Type B pancreatic cell (in vitro differentiated cells): ENCODE data around the gene SMOC2. TPM values are rescaled to one million over a fixed set of nuclear protein-coding genes. Genes with fewer than 3 reads are reported as not detected.

ENCODE experiments used
- DNase-seq: peaks from one replicate; pipeline ENCODE4 v3.0.0; 2021; ENCODE audit warnings: mixed read lengths; ENCODE audit not compliant: unreplicated experiment; ENCODE audit errors: extremely low spot score
- H3K27ac Mint-ChIP-seq: 2 replicates; pipeline ENCODE4 v1.8.0; 2021; ENCODE audit warnings: mild to moderate bottlenecking, mixed read lengths
- H3K27me3 Mint-ChIP-seq: 2 replicates; pipeline ENCODE4 v1.8.0; 2021; ENCODE audit warnings: mixed read lengths
- H3K36me3 Mint-ChIP-seq: 2 replicates; pipeline ENCODE4 v1.8.0; 2021; ENCODE audit warnings: mixed read lengths
- H3K4me1 Mint-ChIP-seq: one replicate; pipeline ENCODE4 v1.8.0; 2021; ENCODE audit warnings: mixed read lengths; ENCODE audit not compliant: unreplicated experiment
- H3K4me3 Mint-ChIP-seq: 2 replicates; pipeline ENCODE4 v1.8.0; 2021; ENCODE audit warnings: mild to moderate bottlenecking, mixed read lengths
- H3K9me3 Mint-ChIP-seq: 2 replicates; pipeline ENCODE4 v1.8.0; 2021; ENCODE audit warnings: mixed read lengths
- total RNA-seq: library from RNA; stranded (reverse); gene quantifications from 2 replicates; pipeline ENCODE4 v1.2.1, GENCODE V29; 2021; ENCODE audit warnings: low replicate concordance
- TF ChIP-seq, protein P1 (sequence below): fragments of 200-600 bp; sonication (generic); conservative IDR thresholded peaks from 2 replicates; pipeline ENCODE4 v1.5.0; 2021; ENCODE audit warnings: antibody characterized with exemption, mild to moderate bottlenecking

The SMOC2 gene
- total RNA-seq, 1 donor from 2014 or later = 18.9 TPM

GRCh38 chr6:168419569-168419968, 21.4 kb upstream of the SMOC2 start:
- Mint-ChIP-seq H3K36me3 (no peaks in the 10 kb centered on the region), H3K9me3 (no peaks in the 10 kb centered on the region), H3K4me1 (peaks cover 22% of the 10 kb centered on the region), H3K27ac (no peak overlapping the region), H3K4me3 (no peak overlapping the region), H3K27me3 (peaks cover 22% of the 10 kb centered on the region)
- TF ChIP-seq, protein P1, sequence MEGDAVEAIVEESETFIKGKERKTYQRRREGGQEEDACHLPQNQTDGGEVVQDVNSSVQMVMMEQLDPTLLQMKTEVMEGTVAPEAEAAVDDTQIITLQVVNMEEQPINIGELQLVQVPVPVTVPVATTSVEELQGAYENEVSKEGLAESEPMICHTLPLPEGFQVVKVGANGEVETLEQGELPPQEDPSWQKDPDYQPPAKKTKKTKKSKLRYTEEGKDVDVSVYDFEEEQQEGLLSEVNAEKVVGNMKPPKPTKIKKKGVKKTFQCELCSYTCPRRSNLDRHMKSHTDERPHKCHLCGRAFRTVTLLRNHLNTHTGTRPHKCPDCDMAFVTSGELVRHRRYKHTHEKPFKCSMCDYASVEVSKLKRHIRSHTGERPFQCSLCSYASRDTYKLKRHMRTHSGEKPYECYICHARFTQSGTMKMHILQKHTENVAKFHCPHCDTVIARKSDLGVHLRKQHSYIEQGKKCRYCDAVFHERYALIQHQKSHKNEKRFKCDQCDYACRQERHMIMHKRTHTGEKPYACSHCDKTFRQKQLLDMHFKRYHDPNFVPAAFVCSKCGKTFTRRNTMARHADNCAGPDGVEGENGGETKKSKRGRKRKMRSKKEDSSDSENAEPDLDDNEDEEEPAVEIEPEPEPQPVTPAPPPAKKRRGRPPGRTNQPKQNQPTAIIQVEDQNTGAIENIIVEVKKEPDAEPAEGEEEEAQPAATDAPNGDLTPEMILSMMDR = no peak
- DNase-seq = no peak

DNA sequence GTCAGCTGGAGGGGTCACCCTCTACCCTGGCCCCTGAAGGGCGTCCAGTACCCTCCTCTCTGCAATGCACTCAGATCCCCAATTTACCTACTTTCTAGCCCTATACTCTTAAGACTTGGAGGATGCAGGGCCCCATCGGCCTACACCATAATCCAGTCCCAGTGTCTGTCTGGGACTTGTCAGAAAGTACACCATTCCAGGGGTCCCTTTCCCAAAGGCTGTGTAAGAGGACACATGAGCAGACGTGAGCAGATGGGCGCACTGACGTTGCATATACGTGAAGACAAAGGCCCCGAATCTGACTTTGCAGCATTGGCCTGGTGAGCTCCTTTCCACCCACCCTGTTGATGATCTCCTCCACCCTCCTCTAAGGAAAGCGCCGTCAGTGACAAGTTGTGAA, 20.9 kb upstream of the SMOC2 start:
- Mint-ChIP-seq H3K27me3 (peaks cover 22% of the 10 kb centered on the region), H3K4me1 (peaks cover 16% of the 10 kb centered on the region), H3K36me3 (no peaks in the 10 kb centered on the region), H3K9me3 (no peaks in the 10 kb centered on the region), H3K4me3 (no peak overlapping the region), H3K27ac (no peak overlapping the region)
- no peak for DNase-seq
- TF ChIP-seq, protein P1 = no peak

DNA sequence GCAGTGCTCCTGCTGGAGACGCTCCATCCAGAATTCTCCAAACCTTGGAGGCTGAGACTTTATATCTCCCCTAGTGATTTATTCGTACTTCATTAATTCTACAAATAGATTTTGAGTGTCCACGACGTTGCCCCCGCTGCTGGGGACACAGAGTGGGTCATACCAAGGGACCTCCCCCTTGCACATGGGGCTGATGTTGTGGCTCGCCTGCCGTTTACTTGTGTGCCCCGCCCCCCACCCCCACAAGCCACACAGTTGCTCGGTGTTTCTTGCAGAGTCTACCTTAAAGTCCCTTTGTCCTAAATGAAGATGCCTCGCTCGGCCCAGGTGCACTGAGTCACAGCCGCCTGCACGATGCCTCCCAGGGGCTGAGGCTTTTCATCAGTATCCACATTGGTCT, 20.3 kb upstream of the SMOC2 start:
- no peaks in the 10 kb centered on the region for H3K36me3 Mint-ChIP-seq
- H3K9me3 Mint-ChIP-seq = no peaks in the 10 kb centered on the region
- TF ChIP-seq, protein P1 = no peak
- DNase-seq = no peak
- no peak overlapping the region for H3K27ac Mint-ChIP-seq
- no peak overlapping the region for H3K4me3 Mint-ChIP-seq
- peaks cover 22% of the 10 kb centered on the region for H3K27me3 Mint-ChIP-seq
- H3K4me1 Mint-ChIP-seq = peaks cover 15% of the 10 kb centered on the region

- Mint-ChIP-seq H3K9me3 (no peaks in the 10 kb centered on the region), H3K4me1 (no peaks in the 10 kb centered on the region), H3K27me3 (peaks cover 17% of the 10 kb centered on the region), H3K4me3 (no peak overlapping the region), H3K36me3 (no peaks in the 10 kb centered on the region), H3K27ac (no peak overlapping the region)
- TF ChIP-seq, protein P1 = no peak
- DNase-seq = no peak
Measured at GRCh38 chr6:168427184-168427583, 13.8 kb upstream of the SMOC2 start.

DNA sequence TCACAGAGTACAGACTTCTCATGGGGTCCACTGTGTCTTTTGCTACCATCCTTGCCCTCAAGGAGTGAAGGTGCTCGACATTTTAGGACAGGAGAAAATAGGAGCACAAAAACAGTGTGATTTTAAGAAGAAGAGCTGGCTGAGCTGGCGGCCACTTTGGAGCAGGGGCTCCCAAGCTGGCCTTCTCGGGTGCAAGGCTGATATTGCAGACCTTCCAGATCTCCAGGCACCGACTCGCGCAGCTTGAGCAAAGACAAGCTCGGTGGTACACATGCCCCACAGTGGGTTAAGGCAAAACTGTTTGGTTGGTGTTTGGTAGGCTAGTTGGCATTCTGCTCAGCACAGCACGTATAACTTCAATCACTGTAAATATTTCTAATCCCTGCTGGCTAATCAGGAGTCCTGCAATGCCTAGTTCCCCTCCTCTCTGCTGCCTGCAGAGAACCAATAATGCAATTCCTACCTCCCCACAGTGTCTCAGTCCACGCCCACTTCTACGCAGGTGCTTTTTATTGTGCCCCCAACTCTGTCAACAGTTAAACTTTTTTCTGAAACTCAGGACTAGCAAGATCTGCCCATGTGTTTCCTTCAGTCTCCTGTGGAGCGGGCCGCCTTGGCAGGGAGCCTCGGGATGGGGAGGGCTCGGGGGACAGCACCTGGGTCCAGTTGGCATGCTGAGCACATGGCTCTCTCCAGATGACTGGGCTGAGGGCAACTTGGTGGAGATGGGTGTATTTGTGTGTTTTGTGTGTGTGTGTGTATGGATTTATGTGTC, 12.7 kb upstream of the SMOC2 start:
- H3K4me1 Mint-ChIP-seq = no peaks in the 10 kb centered on the region
- peaks cover 22% of the 10 kb centered on the region for H3K27me3 Mint-ChIP-seq
- TF ChIP-seq, protein P1 = no peak
- H3K27ac Mint-ChIP-seq = no peak overlapping the region
- no peaks in the 10 kb centered on the region for H3K36me3 Mint-ChIP-seq
- H3K4me3 Mint-ChIP-seq = no peak overlapping the region
- no peaks in the 10 kb centered on the region for H3K9me3 Mint-ChIP-seq
- DNase-seq = no peak
